T-helper 9 cell (primary cell): ENCODE measurements around the gene NOX1.
"Not testable (repeated sequence)": the region's sequence is repeated elsewhere in the genome, so short reads cannot be mapped to it uniquely, and the experiment has no call there.

ENCODE experiments used
- DNase-seq: peaks from one replicate; pipeline ENCODE4 v3.0.0-alpha.2; 2020

Gene NOX1

GRCh38 chrX:100819534-100819836, 54.7 kb downstream of the NOX1 start:
- no peak for DNase-seq

DNA sequence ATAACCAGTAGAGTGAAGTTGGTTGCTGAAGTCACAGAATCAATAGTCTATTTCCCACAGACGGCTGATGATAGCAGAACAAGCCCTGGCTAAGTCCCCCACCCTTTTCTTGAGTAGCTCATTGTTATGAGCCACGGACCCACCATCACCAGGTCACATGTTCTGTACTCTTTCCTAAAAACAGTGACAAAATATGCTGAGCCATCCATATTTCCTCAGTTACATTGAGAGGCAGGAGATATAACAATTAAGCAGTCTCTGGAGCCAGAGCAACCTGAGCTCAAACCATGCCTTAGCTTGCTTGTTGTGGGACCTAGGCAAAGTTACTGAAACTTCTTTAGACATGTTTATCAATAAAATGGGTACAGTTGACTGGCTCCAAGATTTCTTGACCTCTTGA, 56.8 kb downstream of the NOX1 start:
- DNase-seq, result no peak

DNA sequence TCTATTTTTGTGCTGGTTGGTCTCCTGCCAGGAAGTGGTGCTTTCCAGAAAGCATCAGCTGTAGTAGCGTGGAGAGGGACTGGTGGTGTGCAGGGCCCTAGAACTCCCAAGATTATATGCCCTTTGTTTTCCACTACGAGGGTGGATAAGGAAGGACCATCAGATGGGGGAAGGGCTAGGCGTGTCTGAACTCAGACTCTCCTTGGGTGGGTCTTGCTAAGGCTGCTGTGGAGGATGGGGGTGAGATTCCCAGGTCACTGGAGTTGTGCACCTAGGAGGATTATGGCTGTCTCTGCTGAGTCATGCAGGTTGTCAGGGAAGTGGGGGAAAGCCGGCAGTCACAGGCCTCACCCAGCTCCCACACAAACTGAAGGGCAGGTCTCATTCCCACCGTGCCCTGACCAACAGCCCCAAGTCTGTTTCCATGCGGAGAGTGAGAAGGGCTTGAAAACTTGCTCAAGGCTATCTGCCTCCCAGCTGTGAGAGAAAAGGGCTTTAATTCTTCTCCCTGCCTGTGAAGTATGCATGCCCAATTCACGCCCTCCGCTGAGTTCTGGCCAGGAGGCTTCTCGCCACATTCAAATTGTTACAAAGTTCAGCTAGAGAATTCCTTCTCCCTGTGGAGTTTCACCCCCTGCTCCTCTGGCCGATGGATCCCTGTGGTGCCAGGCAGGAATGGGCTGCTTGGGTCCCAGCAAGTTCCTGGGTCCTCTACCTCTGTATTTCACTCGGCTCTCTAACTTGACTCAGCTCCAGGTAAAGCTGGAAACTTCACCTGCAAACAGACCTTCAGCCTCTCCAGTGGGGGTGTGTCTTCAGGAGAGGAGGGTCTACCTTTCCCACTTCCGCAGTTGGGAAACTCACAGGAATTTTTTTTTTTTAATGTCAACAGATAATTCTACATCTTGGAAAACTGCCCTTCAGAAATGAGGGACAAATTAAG, 61.7 kb downstream of the NOX1 start:
- DNase-seq, result no peak

DNA sequence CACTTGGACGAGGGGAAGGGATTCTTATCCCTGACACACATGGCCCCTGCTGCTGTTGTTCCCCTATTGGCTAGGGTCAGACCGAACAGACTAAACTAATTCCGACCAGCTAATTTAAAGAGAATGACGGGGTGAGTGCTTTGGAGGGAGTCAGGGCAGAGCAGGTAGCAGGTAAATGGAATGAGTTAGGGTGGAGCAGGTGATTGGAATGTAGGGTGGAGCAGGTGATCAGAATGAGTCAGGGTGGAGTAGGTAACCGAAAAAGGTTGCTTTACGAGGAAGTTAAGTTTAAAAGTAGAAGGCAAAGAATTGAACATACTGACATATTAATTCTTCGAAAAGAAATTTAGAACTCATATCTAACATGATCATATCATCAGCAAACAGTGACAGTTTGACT, 65.9 kb downstream of the NOX1 start:
- not testable (repeated sequence) for DNase-seq

DNA sequence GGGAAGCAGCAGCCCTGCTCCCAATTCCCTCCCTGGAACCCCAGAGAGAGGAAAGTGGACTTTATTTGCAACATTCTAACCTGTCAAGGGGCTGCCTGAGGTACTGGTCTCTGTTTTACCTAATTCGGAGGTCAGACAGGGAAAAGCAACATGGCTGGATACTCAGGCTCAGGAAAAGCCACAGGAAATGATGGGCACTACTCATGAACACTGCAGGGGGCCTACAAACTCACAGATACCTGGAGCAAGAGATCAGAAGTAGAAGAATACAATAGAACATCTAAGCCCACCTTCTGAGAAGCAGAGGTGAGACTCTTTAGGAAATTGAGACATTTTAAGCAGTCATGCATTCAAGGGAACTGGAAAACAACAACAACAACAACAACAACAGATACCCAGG, 69.4 kb downstream of the NOX1 start:
- DNase-seq, result no peak

DNA sequence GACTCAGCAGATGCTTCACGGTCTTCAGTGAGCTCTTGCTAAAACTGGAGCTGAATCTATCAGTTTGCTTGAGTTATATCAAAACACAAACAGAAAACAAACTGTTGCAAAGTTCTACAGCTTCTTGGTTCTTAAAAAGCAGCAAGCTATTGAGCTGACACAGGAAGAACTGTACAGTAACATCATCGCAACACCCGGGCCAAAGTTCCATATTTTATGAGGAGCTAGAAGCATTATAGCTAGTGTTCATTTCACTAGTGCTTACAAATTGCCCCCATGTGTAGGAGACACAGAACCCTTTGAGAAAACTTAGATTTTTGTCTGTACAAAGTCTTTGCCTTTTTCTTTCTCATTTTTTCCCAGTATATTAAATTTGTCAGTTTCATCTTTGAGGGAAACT, 71.3 kb downstream of the NOX1 start:
- DNase-seq, result no peak

DNA sequence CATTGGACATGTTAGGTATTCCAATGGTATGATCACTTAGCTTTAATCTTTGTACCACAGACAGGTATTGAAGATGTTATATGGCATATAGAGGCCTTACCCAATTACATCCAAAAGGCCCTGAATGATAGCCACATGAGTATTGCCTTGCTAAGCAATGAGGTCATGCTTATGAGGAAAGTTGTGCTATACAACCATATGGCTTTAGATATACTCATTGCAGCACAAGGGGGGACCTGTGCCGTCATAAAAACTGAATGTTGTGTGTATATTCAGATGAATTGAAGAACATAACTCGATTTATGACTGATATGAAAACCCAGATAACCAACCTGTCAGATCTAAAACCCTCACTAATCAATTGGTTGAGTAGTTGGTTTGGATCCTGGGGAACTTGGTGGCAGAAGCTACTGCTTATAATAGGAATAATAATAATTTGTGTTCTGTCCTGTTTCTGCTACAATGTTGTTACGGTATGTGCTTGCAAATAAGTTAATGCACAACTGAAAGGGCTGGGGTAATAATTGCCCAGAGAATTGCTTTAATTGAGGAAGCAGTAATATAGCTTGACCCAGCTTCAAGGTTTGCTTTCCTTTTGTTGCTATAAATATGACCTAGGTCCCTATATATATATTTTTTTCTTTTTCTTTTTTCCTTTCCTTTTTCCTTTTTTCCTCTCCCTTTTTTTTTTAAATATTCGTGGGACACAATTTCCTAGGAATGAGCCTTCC, 75.5 kb downstream of the NOX1 start:
- DNase-seq, result no peak

- no peak for DNase-seq
These were observed 76.8 kb downstream of the NOX1 start for GRCh38 chrX:100797359-100797758.

DNA sequence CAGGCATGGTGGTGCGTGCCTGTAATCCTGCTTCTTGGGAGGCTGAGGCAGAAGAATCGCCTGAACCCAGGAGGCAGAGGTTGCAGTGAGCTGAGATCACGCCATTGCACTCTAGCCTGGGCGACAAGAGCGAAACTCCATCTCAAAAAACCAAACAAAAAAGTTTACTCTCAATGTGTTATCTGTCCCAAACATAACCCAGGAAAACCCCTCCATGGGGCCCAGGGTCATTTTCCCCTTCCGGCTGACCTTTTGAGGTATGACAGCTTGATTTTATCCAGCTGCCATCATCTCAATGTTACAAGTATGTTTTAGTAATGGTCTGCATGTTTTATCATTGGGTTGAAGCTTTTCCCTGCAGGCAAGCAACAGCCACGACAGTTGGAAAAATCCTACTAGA, 77.8 kb downstream of the NOX1 start:
- not testable (repeated sequence) for DNase-seq
